ENCODE measurements around the gene GYS1. TPM values are rescaled to one million over a fixed set of nuclear protein-coding genes. Genes with fewer than 3 reads are reported as not detected.

GYS1 gene
- total and polyA plus RNA-seq, 10 of the 15 experiments (the other 5 are each of a cell fraction or from before 2014, with no cell fraction given), result 3.7 to 62.0 (median 37.3) TPM

- H3K9ac ChIP-seq (ENCODE audit: control insufficient read depth, insufficient read depth, low read length), result peak overlapping the region; percentile 73
- in situ Hi-C loops (cut with MboI) (no loop called here), intact Hi-C loops (cut with micrococcal nuclease; ENCODE audit: unreplicated experiment) (loop anchor here (1.0 to 10.0 kb wide), 2 partner anchors 89 to 330 kb away; partner anchors contain the start of gene DBP)
- ChIA-PET CTCF (interaction anchor here (0.7 to 2.2 kb wide), 8 partner anchors 29 to 488 kb away, joined by 3 to 10 read pairs (median 5); partner anchors contain the start of genes GYS1, HSD17B14, PIH1D1 and PPP1R15A), POLR2A (interaction anchor here (0.5 to 4.2 kb wide), 25 partner anchors 9 to 1221 kb away, joined by 3 to 64 read pairs (median 5); partner anchors contain the start of genes BAX, BCAT2, DHDH and GYS1), SMC1A (ENCODE audit: uncharacterized antibody, unreplicated experiment) (interaction anchor here (0.8 to 2.2 kb wide), 8 partner anchors 10 to 169 kb away, joined by 3 to 24 read pairs (median 4); partner anchors contain the start of genes GYS1, PPP1R15A and RUVBL2), RAD21 (ENCODE audit: unreplicated experiment) (interaction anchor here (0.7 to 1.6 kb wide), 10 partner anchors 10 to 176 kb away, joined by 3 to 12 read pairs (median 6); partner anchors contain the start of genes BAX, GYS1 and RUVBL2)
- TSS peak; percentile 68 for BruUV-seq (replicated peaks)
- ATAC-seq (no peak), DNase-seq (ENCODE audit: low read depth, low spot score) (no peak), FAIRE-seq (peak; percentile 72)
- H3K36me3 ChIP-seq (ENCODE audit: control insufficient read depth in 2 of 2, insufficient read depth in 2 of 2, low read length in 1 of 2), result peaks cover 3 to 19% of the 10 kb centered on the region in 2 experiments
- H2AFZ ChIP-seq (ENCODE audit: control insufficient read depth, low read depth, low read length), result peak overlapping the region; percentile 20; the same call in 1 of the 2 replicates
- H3K27ac ChIP-seq (ENCODE audit: control insufficient read depth, insufficient read depth), result peak overlapping the region; percentile 84
- H3K79me2 ChIP-seq (ENCODE audit: control insufficient read depth, insufficient read depth, low read length), result peaks cover 33% of the 10 kb centered on the region
- no peaks in the 10 kb centered on the region for H3K9me3 ChIP-seq (replicated peaks; ENCODE audit: control insufficient read depth, insufficient read depth, low read length)
- no peaks in the 10 kb centered on the region for H4K20me1 ChIP-seq (ENCODE audit: control insufficient read depth, insufficient read depth)
- WGBS (ENCODE audit: insufficient coverage, insufficient replicate concordance, low lambda C conversion rate, missing lambda C conversion rate), result 4% methylated on average over 19 of the region's 19 CpGs
- peaks cover 41% of the 10 kb centered on the region for H3K4me1 ChIP-seq (ENCODE audit: control insufficient read depth, insufficient read depth, low read length)
- peak overlapping the region; percentile 73 for H3K4me3 ChIP-seq
- H3K4me2 ChIP-seq (ENCODE audit: control insufficient read depth, insufficient read depth), result peak overlapping the region; percentile 98
- H3K27me3 ChIP-seq (replicated peaks in 1 of 2; ENCODE audit: control insufficient read depth in 2 of 2, insufficient read depth in 2 of 2, low read length in 1 of 2), result no peaks in the 10 kb centered on the region
- TF ChIP-seq BACH1 (IDR thresholded peaks at IDR 0.05; ENCODE audit: borderline replicate concordance) (no peak), TARDBP (IDR thresholded peaks at IDR 0.05; ENCODE audit: borderline replicate concordance) (no peak), IKZF2 (IDR thresholded peaks at IDR 0.05) (peak in 1 of 2 experiments; percentile 11; a peak in 2 of 4 replicates), POU2F2 (IDR thresholded peaks at IDR 0.05; ENCODE audit: borderline replicate concordance, low read depth, low read length) (no peak), EGR1 (IDR thresholded peaks at IDR 0.05; ENCODE audit: borderline replicate concordance in 1 of 2, low read depth in 2 of 2, low read length in 2 of 2) (no peak), SMAD1 (IDR thresholded peaks at IDR 0.05; ENCODE audit: low read depth, partially characterized antibody) (peak; percentile 17), ZNF622 (IDR thresholded peaks at IDR 0.05) (no peak), MXI1 (IDR thresholded peaks at IDR 0.05; ENCODE audit: low read depth, low read length) (no peak), MEF2B (IDR thresholded peaks at IDR 0.05; ENCODE audit: partially characterized antibody, poor library complexity, severe bottlenecking) (no peak), EP300 (IDR thresholded peaks at IDR 0.05; ENCODE audit: borderline replicate concordance in 1 of 2, control insufficient read depth in 1 of 2, low read depth in 2 of 2, low read length in 2 of 2) (no peak), ZNF274 (IDR thresholded peaks at IDR 0.05; ENCODE audit: insufficient read depth, insufficient read length) (no peak), RUNX3 (IDR thresholded peaks at IDR 0.05; ENCODE audit: low read length) (no peak), SIN3A (IDR thresholded peaks at IDR 0.05; ENCODE audit: low read depth, low read length) (0 out of 2 replicates have a peak, but pooled peaks have one; percentile 66), REST (IDR thresholded peaks at IDR 0.05; ENCODE audit: low read depth, low read length) (no peak), FOS (IDR thresholded peaks at IDR 0.05; ENCODE audit: borderline replicate concordance, extremely low read depth, insufficient read length) (no peak)
- TF ChIP-seq, protein P1, sequence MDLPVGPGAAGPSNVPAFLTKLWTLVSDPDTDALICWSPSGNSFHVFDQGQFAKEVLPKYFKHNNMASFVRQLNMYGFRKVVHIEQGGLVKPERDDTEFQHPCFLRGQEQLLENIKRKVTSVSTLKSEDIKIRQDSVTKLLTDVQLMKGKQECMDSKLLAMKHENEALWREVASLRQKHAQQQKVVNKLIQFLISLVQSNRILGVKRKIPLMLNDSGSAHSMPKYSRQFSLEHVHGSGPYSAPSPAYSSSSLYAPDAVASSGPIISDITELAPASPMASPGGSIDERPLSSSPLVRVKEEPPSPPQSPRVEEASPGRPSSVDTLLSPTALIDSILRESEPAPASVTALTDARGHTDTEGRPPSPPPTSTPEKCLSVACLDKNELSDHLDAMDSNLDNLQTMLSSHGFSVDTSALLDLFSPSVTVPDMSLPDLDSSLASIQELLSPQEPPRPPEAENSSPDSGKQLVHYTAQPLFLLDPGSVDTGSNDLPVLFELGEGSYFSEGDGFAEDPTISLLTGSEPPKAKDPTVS (IDR thresholded peaks at IDR 0.05; ENCODE audit: low read depth, low read length), result peak; percentile 65; the same call in 1 of the 2 replicates
- TF ChIP-seq, protein P2, sequence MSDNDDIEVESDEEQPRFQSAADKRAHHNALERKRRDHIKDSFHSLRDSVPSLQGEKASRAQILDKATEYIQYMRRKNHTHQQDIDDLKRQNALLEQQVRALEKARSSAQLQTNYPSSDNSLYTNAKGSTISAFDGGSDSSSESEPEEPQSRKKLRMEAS (IDR thresholded peaks at IDR 0.05; ENCODE audit: low read depth, low read length), result peak; percentile 53; the same call in 1 of the 2 replicates
Measured at GRCh38 chr19:48964205-48965039, 28.7 kb downstream of the GYS1 start.

Measured in GM12878 (cell line).